Measurements from ENCODE around the gene COL13A1.

COL13A1 gene

DNA sequence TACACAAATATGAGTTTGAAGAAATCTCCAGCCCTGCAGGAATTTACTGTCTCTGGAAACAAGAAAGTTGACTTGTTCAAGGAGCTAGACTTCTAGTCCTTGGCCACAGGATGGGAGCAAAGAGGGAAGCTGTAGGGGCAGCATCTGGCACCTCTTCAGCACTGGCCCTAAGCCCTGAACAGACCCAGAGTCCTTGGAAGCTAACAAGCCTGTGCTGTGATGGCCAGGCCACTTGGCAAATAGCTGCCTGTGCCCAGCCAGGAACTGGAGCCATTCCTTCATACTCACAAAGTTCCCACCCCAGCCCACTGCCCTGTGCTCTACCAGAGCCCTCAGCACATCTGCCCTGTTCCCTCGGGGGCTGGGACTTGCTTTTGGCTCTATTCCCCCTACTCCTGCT is 9.4 kb upstream of the COL13A1 start:
- DNase-seq (ENCODE audit: low spot score), result no peak

DNA sequence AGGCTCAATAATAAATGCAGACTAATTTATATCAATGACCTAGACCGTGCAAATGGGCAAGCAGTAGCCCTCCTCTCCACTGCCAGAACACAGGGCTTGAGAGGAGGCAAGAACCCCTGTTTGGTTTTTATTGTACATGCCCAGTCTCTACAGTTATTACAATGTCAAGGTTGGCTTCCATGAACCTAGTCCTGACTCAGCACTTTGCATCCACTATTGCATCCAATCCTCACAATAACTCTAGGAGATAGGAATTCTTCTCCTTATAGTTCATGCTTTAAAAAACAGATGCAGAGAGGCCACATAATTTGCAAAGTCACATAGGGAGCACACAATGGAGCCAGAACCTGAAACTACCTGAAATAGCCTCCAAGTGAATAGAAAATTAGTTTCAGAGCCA is 7.0 kb upstream of the COL13A1 start:
- no peak for DNase-seq (ENCODE audit: low spot score)

DNA sequence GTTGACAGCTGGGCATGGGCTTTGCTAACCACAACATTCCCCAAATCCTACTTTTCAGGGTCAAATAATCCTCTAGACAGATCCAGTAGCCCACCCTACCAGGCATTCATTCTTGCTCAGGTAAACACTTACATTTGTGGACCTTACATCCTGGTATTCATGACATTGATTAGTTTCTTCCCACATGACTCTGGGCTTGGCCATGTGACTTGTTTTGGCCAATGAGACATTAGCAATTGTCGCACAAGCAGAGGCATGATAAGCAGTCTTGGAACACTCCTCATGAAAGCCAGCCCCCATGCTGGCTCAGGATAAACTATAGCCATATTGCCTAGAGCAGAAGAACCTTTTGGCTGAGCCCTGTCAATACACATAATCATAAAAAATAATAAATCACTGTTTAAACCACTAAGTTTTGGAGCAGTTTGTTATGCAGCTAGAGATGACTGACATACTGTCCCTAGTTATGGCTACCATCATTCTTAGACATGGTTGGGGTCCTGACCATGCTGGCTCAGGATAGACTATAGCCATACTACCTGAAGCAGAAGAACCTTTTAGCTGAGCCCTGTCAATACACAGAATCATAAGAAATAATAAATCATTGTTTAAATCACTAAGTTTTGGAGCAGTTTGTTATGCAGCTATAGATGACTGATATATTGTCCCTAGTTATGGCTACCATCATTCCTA is 6.3 kb upstream of the COL13A1 start:
- no peak for DNase-seq (ENCODE audit: low spot score)

DNA sequence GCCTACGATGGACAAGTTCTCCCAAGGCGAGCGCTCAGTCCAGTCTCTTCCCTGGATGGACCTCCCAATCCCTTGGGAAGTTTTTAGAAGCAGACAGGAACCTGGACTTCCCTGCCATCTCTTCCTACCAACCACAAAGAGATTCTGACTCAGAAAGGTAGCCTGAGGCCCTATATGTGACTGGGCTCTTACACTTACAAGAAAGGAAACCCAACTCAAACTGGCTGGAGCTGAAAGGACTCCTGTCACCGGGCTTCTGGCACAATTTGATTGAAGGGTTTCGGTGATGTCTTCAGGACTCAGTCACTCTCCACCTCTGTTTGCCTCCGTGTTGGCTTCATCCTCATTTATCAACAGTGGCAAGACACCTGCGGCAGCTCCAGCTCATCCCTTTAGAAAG is 3.7 kb upstream of the COL13A1 start:
- no peak for DNase-seq (ENCODE audit: low spot score)

DNA sequence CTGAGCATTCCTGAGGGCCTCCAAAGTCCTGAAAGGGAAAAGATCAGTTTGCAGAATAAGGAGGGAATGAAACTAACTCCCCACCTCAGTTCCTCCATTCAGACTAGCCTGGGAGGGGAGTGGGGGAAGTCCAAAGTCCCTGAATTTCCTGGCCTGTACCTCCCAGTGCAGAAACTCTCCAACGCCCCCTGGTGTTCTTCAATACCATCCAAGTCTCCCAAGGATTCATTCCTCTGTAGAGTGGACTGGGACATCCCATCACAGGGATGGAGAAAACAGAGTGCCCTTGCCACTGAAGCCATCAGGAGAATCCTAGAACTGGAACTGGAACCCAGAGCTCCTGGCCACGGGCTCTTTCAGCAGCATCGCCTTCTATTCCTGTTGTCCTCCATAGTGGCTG is 1.6 kb upstream of the COL13A1 start:
- DNase-seq (ENCODE audit: low spot score), result peak; percentile 81

DNA sequence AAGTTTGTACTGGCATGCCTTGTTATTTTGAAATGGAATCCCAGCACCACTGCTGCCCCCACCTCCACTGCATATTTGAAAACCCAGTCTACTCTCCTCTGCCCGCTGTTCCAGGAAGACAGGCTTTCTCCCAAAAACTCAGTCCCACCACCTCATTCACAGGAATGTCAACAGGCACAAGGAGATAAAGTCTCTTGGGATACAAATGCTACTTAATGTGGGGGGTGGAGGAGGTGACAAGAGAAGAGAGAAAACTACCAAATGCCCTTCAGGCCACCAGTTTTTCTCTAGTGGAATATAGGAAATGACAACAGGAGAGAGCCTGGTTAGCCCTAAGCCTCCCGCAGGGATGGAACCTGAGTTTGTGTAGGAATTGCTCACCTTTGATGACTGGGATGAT is 1.0 kb upstream of the COL13A1 start:
- no peak for DNase-seq (ENCODE audit: low spot score)

DNA sequence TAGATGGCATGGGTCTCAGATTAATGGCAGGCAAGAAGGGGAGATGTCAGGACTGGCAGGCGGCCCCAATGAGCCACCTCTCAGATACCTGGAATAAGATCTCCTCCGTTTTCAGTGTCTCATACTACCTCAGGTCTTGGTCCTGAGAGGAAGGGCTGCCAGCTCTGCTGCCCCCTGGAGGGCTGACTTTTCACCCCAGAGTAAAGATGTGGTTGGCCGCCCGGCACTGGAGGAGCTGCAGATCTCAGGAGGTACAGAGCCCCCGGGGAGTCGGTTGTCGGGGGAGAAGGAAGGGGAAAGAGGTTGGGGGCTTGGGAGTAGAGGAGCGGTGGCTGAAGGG is 642 bp upstream of the COL13A1 start:
- DNase-seq (ENCODE audit: low spot score), result peak; percentile 69

DNA sequence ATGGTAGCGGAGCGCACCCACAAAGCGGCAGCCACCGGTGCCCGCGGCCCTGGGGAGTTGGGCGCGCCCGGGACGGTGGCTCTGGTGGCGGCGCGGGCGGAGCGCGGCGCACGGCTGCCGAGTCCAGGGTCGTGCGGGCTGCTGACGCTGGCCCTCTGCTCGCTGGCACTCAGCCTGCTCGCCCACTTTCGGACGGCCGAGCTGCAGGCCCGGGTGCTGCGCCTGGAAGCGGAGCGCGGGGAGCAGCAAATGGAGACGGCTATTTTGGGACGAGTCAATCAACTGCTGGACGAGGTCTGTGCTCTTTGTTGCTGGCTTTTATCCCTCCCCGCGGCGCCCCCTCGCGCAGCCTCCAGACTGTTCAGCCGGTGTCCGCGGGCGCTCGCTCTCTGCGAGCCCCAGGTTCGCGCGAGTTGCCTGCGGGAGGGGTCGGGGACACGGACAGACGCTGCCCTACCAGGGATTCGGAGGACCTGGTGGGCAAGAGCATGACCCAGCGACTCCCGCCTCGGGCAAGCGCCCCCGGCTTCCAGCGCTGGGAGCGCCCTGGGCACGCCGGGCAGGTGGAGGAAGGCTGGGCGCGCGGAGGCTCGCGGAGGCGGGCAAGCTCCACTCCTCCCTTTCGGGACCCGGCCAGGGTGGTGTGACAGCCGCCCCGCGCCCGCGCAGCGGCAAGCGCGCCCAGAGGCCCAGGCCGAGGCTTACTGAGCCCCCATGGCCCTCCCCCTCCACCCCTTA is 887 bp downstream of the COL13A1 start:
- peak; percentile 77 for DNase-seq (ENCODE audit: low spot score)

DNA sequence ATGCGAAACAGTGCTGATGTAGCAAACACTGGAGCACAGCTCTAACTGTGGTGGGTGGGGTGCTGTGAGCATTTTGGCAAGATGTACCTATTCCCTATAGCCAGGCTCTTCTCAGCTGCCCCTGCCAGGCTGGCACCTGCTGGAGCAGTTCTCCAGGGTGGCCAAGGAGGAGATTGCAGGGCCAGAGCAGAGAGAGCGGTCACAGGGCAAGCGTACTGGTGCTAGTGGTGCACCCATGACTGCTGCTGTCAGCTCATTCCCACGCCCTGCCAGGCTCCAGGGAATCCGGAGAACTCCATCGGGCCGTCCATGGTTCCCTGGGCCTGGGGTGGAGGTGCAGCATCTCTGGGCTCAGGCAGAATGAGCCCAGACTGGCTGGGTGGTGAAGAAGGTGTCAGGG is 2.1 kb downstream of the COL13A1 start:
- DNase-seq (ENCODE audit: low spot score), result no peak

DNA sequence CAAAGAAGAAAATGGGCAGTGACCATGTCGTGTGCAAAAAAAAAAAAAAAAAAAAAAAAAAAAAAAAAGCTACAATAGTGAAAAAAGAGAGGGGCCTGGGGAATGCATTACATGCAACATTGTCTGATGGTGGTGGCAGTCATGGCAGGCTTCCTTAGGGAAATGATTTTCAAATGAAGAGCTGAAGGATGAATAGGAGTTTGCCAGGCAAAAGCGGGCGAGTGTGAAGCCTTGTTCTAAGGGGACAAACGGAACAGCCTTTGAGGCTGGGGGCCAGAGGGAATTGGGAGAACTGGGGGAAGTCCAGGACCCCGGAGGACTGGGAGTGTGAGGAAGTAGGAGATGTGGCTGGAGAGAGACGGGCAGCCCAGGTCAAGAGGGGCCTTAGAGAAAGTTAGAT is 3.1 kb downstream of the COL13A1 start:
- no peak for DNase-seq (ENCODE audit: low spot score)

DNA sequence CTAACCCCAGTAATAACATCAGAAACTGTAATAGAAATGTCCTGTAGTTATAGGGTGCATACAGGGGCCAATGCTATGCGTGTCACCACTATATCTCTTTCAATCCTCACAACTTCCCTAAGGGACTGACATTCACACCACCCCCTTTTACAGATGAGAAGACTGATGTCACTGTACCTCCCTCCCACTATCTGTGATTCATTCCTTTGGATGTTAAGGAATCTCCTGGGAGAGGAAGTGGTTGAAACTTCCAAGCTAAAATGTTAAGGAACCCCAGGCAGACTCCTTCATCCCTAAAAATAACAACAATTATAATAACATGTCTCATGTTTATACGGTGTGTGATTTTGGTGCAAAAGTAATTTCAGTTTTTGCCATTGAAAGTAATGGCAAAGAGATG is 5.4 kb downstream of the COL13A1 start:
- DNase-seq (ENCODE audit: low spot score), result peak; percentile 87

DNA sequence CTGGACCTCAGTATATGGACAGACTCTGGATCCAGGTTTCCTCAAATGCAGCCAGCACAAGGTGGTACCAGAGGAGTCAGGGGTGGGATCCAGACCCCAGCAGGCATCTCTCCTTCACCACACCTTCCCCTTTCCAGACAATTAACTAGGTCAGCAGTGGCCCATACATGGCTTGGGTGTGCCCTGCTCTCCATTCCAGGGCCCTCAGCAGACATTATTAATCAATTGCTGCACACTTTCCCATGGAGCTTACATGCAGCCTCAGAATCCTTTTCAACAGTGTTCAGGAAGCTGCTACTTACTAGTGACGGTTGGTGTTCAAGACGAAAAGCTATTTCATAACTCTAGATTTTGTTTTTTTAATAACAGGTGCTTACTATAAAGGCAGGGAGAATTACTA is 6.0 kb downstream of the COL13A1 start:
- DNase-seq (ENCODE audit: low spot score), result peak; percentile 57

DNA sequence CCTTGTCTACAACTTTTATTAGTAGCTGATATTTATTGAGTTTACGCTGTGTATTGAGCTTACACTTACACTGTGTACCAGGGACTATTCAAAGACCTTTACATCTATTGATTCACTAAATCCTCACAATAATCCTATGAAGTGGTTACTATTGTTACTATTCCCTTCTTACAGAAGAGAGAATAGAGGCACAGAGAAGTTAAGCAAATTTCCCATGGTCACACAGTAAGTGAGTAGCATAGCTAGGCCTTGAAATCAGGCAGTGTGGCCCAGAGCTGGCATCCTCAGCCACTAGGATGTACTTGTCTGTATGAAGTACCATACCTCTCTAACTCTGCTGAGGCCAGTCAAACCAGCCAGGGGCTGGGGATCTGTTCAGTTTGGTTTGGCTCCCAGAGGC is 7.6 kb downstream of the COL13A1 start:
- DNase-seq (ENCODE audit: low spot score), result no peak

DNA sequence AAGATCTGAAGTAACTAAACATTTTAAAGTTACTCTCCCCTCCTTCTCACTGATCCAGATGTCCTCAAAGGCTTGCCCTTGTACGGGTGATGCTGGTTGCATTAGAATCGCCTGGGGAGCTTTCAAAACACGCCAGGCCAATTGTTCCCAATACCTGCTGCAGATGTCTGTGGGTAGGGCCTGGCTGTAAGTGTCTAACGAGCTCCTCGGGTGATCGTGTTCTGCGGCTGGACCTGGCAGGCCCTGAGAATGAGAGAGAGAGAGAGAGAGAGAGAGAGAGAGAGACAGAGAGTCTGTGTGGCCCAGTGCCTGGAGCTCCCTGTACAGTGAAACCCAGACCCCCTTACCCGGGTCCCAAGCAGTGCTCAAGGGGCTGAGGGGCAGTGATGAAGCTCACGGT is 8.4 kb downstream of the COL13A1 start:
- no peak for DNase-seq (ENCODE audit: low spot score)

DNA sequence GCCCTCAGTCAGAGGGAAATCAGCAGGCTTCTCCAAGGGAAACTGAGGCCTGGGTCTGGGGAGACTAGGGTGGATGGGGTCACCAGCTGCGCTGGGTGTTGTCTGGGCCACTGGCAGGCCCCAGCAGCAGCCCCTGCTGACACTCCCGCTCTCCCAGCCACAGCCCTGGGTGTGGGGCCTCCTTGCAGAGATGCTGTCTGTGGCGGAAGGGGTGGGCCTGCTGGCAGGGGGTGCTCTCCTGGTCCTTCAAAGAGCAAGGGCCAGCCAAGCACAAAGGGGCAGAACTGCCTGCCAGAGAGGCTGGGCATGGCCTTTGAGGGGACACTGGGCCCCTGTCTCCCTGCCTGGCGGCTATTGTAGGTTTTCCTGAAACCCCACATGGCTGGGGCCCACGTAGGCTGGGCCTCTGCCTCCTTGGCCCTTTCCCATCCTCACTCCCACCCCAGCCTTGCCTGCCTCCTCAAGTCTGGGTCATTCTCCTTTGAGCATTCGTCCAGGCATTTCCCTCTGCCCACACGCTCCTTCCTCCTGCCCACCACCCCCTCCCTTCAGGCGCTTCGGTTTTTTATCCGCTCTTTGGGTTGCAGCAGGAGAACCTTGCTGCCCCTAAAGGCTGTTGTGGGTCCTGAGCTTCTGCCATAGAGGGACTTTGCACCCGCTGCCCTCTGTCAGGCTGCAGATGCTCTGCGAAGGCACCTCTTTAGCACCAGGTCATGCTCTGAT is 9.1 kb downstream of the COL13A1 start:
- DNase-seq (ENCODE audit: low spot score), result no peak

DNA sequence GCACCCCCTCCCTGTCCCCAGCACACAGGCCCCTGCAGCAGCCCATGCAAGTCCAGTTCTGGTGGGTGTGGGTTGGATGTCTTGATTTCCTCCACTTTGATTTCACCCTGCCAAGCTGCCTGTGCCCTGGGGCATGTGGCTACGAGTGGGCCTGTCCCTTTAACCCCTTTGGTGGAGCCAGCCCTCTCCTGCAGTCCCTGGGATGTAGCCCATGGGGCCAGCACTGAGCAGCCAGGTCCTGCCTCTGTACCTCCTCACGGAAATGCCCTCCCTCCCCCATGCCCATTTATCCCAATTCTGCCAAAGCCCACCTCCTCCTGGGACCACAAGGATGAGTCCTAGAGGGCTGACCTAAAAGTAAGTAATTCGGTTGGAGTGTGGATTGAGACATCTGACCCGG is 11.9 kb downstream of the COL13A1 start:
- no peak for DNase-seq (ENCODE audit: low spot score)

DNA sequence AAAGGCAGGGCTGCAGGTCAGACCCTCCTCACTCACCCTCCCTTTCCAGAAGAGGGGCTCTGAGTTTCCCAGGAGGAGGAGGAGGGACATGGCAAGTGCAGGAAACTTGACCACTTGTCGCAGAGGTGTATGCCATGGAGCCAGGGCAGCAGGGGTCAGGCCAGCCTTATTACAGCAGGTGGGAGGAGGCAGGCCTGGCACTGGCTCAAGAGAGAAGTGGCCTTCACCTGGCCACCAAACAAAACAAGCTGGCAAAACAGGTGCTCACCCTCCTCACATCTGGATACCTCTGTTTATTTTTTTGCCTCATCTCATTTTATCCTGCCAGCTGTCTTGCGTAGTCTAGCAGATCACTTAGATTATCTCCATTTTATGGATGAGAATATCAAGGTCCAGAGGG is 12.5 kb downstream of the COL13A1 start:
- no peak for DNase-seq (ENCODE audit: low spot score)

DNA sequence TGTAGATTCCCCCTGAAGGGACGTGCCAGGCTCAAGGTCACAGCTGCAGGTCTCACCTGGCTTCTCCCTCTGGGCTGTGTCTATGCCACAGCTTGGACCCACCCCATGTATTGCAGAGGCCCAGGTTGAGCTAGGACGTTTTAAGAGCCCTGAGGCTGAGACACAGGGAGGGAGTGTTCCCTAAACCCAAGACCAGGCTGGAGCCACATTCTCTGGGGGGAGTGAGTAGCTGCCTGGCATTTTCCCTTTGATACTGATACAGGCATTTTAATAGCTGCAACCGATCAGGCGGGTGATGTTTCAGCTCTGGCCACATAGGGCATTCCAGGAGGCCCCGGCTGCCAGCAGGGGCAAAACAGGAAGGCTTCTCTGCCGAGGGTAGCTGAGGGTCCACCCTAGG is 13.4 kb downstream of the COL13A1 start:
- DNase-seq (ENCODE audit: low spot score), result no peak

DNA sequence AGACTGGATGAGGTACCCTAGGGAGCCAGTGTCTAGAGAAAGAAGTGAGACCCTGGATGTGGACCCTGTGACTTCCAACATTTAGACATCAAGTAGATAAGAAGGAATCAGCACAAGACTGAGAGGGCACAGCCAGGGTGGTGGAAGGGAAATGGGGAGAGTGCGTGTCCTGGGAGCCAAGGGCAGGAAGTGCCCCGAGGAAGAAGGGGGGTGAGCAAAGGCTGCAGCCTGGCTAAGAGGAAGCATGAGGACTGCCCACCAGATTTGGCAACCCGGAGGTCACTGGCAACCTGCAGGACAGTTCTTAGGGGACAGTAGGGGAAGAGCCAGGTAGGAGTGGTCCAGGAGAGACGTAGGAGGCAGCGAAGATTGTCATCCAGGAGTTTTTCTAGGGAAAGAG is 14.8 kb downstream of the COL13A1 start:
- DNase-seq (ENCODE audit: low spot score), result no peak

DNA sequence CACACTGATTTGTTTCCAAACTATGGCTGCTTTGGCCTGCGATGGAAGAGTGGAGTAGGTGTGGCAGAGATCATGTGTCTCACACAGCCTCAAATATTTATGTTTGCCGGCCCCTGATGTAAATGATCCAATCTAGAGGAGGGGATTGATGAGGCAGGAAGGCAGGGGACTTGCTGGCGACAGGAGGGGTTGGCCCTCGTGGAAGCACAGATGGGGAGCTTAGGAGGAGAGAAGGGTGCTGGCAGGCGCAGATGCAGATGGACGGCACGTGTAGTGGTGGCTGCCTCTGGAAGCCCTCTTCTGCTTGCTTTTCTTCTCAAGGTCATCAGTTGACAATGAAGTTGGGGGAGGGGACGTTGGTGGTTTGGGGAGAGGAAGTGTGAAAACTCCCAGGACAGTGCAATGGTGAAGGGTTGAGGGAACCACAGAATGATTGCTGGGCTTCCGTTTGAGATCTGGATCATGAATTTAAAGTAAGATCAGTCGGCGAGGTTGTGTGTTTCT is 15.4 kb downstream of the COL13A1 start:
- DNase-seq (ENCODE audit: low spot score), result no peak

DNA sequence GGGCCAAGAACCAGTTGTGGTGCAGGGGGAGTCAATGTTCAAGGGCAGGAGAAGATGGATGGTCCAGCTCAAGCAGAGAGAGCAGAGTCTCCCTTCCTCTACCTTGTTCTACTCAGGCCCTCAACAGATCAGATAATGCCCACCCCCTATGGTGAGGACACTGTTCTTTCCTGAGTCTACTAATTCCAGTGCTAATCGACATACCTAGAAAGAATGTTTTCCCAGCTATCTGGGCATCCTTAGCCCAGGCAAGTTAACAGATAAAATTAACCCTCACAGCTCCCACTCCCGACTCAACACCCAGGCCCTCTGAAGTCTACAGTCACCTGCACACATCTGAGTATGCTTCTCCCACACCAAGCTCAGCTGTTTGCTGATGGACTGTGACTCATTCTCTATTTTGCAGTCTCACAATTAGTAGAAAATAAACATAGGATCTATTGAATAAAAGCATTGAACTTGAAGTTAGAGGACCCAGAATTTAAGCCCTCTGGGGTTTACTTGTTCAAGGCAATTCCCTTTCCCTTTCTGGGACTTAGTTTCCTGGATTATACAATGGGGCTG is 17.1 kb downstream of the COL13A1 start:
- no peak for DNase-seq (ENCODE audit: low spot score)

DNA sequence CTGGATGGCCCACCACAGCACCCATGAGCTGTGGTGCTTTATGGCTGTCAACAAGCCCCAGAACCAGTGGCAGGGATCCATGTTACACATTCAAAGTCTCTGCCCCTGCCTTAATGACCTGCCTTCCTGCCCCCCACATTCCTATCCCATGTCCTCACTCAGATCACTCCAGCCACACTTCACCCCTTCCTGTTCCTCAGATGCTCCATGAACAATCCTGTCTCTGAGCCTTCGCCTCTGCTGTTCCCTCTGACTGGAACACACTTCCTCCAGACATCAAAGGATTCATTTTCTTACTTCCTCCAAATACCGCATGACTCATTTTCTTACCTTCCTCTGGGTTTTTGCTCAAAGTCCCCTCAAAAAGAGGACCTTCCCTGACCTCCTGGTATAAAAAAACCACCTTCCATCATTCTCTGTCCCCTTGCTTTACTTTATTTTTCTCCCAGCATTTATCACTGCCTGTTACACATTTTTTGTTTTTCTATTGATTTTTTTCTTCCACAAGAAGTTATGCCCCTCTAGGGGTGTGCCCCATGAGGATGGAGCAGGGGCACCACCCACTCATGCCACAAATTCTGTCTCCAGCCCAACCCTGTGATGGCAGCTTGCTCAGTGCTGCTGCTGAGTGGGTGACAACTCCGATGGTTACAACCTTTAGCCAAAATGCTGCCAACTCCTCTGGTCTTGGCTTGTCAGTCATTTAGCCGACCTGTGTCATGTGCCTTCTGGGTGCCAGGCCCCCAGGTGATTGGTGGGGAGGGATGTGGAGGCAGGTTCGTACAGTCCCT is 18.2 kb downstream of the COL13A1 start:
- DNase-seq (ENCODE audit: low spot score), result peak; percentile 52
